ENCODE data around the gene TLX2. TPM values are rescaled to one million over a fixed set of nuclear protein-coding genes. Genes with fewer than 3 reads are reported as not detected.

The TLX2 gene
- total and polyA plus RNA-seq, 8 donors: 0.08 TPM; not detected in 6

DNA sequence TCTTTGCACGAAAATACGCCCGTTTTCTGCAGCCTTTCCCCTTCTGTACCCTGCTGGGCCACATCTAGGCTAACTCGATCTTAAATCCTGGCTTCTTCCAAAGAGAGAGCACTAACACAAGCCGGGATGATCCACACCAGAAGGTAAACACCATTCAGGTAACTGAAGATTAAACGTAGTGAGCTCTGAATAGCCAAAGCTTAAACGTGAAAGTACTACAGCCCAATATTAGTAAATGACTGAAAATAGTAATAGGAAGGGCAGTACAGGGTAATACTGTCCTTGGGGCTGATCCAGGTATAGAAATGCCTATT is 41.3 kb upstream of the TLX2 start:
- peaks cover 0 to 18% of the 10 kb centered on the region in 2 donors for H3K36me3 ChIP-seq
- intact Hi-C loops (cut with DNase I): no loop called here
- H3K9me3 ChIP-seq: no peaks in the 10 kb centered on the region
- DNase-seq (no peak), ATAC-seq (peak; percentile 4)
- H3K27me3 ChIP-seq: no peaks in the 10 kb centered on the region
- peak overlapping the region; percentile 93 to 94 for H3K27ac ChIP-seq
- peak overlapping the region; percentile 70 to 77 for H3K4me3 ChIP-seq
- H3K4me1 ChIP-seq: peaks cover 15 to 34% of the 10 kb centered on the region in 2 donors
- TF ChIP-seq, protein P1, sequence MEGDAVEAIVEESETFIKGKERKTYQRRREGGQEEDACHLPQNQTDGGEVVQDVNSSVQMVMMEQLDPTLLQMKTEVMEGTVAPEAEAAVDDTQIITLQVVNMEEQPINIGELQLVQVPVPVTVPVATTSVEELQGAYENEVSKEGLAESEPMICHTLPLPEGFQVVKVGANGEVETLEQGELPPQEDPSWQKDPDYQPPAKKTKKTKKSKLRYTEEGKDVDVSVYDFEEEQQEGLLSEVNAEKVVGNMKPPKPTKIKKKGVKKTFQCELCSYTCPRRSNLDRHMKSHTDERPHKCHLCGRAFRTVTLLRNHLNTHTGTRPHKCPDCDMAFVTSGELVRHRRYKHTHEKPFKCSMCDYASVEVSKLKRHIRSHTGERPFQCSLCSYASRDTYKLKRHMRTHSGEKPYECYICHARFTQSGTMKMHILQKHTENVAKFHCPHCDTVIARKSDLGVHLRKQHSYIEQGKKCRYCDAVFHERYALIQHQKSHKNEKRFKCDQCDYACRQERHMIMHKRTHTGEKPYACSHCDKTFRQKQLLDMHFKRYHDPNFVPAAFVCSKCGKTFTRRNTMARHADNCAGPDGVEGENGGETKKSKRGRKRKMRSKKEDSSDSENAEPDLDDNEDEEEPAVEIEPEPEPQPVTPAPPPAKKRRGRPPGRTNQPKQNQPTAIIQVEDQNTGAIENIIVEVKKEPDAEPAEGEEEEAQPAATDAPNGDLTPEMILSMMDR (IDR thresholded peaks at IDR 0.05): no peak

DNA sequence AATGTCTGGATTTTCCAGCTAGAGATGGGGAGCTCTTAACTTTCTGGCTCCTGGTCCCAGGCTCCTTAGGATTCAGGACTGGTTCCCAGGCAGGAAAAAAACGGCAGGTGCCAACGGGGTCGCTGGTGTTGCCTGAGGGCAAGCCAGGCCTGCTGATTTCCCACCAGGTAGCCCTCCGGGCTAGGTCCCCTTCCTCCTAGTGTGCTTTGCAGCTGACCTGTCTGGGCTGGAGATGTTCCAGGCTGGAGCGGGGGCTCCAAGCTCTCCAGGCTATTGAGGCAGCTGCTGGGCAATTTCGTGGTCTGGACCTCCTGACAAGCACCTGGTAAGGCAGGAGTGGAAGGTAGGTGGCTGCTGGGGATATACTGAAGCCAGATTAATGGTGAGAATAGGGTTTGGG is 39.8 kb upstream of the TLX2 start:
- no peak overlapping the region for H3K4me3 ChIP-seq
- intact Hi-C loops (cut with DNase I): no loop called here
- peaks cover 0 to 28% of the 10 kb centered on the region in 2 donors for H3K36me3 ChIP-seq
- DNase-seq (peak in 1 of 4 donors; percentile 39), ATAC-seq (no peak)
- H3K9me3 ChIP-seq: no peaks in the 10 kb centered on the region
- H3K27ac ChIP-seq: no peak overlapping the region
- no peaks in the 10 kb centered on the region for H3K27me3 ChIP-seq
- TF ChIP-seq, protein P1 (IDR thresholded peaks at IDR 0.05): no peak
- peaks cover 15 to 37% of the 10 kb centered on the region in 2 donors for H3K4me1 ChIP-seq

DNA sequence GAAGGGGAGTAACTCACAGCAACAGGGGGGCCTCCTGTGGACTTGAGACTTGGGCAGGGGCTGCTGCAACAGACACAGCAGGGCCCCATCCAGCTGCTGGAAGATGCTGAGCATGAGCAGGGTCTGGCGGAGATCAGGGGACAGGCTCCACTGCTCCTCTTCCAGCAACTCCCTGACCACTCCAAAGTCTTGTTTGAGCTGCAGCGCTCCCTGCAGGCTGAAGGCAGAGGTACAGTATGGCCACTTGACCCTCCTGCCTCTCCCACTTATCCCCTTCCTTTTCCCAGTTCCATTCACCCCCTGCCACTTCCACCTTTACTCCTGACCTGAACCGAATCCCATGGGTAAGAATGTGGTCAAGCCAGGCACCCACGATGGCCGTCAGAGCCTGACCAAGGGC is 39.4 kb upstream of the TLX2 start:
- H3K4me3 ChIP-seq: no peak overlapping the region
- peaks cover 15 to 40% of the 10 kb centered on the region in 2 donors for H3K4me1 ChIP-seq
- no peaks in the 10 kb centered on the region for H3K27me3 ChIP-seq
- intact Hi-C loops (cut with DNase I): no loop called here
- H3K36me3 ChIP-seq: peaks cover 0 to 31% of the 10 kb centered on the region in 2 donors
- DNase-seq (peak in 1 of 4 donors; percentile 39), ATAC-seq (no peak)
- TF ChIP-seq, protein P1 (IDR thresholded peaks at IDR 0.05): no peak
- no peak overlapping the region for H3K27ac ChIP-seq
- H3K9me3 ChIP-seq: no peaks in the 10 kb centered on the region

DNA sequence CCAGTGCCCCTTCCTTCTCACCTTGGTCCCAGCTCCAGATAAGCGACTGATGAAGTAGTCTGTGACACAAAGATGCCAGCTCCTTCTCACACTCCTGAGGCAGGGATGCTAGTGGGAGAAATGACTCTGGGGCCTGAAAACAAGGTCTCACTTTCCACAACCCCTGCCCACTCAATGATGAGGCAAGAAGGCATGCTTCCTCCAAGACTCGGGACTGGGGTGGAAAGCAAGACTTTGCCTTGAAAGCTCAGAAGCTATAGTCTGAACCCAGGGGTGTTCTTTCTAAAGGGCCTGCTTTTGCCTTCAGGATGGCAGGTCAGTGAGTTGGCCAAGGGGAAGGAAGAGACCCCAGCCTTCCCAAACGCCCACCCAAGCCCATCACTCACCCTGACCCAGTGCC is 32.8 kb upstream of the TLX2 start:
- no peak overlapping the region for H3K27ac ChIP-seq
- H3K27me3 ChIP-seq: no peaks in the 10 kb centered on the region
- TF ChIP-seq, protein P1 (IDR thresholded peaks at IDR 0.05): no peak
- peaks cover 0 to 22% of the 10 kb centered on the region in 2 donors for H3K36me3 ChIP-seq
- intact Hi-C loops (cut with DNase I): loop anchor here in 1 of 2 donors (5.0 kb wide), 1 partner anchor 106 kb away; no protein-coding TSS in a partner anchor
- DNase-seq: no peak
- peaks cover 26 to 55% of the 10 kb centered on the region in 2 donors for H3K4me1 ChIP-seq
- peak overlapping the region; percentile 84 to 96 for H3K4me3 ChIP-seq
- H3K9me3 ChIP-seq: no peaks in the 10 kb centered on the region
- ATAC-seq: no peak

DNA sequence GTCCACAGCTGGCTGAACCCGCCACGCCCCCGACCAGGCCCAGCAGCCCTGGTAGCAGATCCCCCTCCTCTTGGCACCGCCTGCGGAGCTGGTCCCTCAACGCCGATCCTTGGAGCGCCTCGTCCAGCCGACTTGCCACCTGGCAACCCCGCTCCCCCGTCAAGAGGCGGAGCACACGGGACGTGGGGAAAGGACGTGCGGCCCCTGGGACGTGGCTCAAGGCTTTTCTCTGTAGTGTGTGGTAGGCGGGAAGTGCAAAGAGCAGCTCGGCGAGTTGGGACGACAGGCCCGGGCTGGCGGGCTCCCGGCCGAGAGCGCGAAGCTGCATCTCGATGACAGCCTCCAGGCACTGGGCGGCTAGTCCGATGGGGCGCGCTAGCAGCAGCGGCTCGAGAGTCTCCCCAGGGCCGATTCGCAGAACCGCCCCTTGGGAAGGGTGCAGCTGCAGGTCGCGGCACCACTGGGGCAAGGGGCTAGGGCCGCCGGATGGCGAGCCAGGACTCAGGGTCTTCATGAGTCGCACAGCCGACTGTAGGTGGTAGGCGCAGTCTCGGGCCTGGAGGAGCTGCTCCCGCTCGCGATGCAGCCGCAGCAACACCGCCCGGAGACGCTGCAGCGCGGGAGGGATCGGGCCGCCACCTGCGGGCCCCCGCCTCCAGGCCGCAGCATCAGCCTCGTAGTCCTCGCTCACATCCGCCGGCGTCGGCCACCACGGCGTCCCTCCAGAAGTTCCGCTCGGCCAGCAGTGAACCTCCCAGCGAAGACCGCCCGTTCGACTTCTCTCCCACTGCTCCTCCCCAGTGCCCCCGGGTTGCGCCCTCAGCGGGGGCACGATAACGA is 32.1 kb upstream of the TLX2 start:
- peak in 2 of 4 donors; percentile 70 to 90 for DNase-seq

More for the DNA sequence above, 32.1 kb upstream of the TLX2 start:
- no peaks in the 10 kb centered on the region for H3K27me3 ChIP-seq
- peak overlapping the region; percentile 84 to 96 for H3K4me3 ChIP-seq
- peak; percentile 57 for ATAC-seq
- peaks cover 19 to 48% of the 10 kb centered on the region in 2 donors for H3K4me1 ChIP-seq
- TF ChIP-seq, protein P1 (IDR thresholded peaks at IDR 0.05): no peak
- H3K9me3 ChIP-seq: no peaks in the 10 kb centered on the region
- intact Hi-C loops (cut with DNase I): loop anchor here in 1 of 2 donors (5.0 kb wide), 1 partner anchor 105 kb away; no protein-coding TSS in a partner anchor
- peaks cover 0 to 30% of the 10 kb centered on the region in 2 donors for H3K36me3 ChIP-seq
- peak overlapping the region; percentile 89 to 94 for H3K27ac ChIP-seq

Data from left lung (tissue), 10 donors.